ENCODE measurements around the gene DTNB. TPM values are rescaled to one million over a fixed set of nuclear protein-coding genes. Genes with fewer than 3 reads are reported as not detected.

DTNB gene
- total and polyA plus RNA-seq, 2 of the 4 experiments (the other 2 are of a cell fraction), result 3.8 to 5.3 TPM

GRCh38 chr2:25347846-25348245, 325.5 kb downstream of the DTNB start:
- H2AFZ ChIP-seq (replicated peaks; ENCODE audit: low read length, poor library complexity), result no peak overlapping the region
- H3K56ac ChIP-seq (ENCODE audit: extremely low read depth, insufficient read depth, low read length), result no peak overlapping the region
- no peak overlapping the region for H3K18ac ChIP-seq (ENCODE audit: low read depth, low read length)
- no peak overlapping the region for H4K91ac ChIP-seq (ENCODE audit: insufficient read depth, low read depth, low read length)
- no TSS peak for BruUV-seq (replicated peaks)
- in situ Hi-C loops (cut with MboI; ENCODE audit: low sequenced_read_pairs), result no loop called here
- no peaks in the 10 kb centered on the region for H4K20me1 ChIP-seq (ENCODE audit: insufficient read depth, low read length)
- TF ChIP-seq SMC3 (IDR thresholded peaks at IDR 0.05; ENCODE audit: low read depth, low read length) (no peak), NFE2L2 (IDR thresholded peaks at IDR 0.05; ENCODE audit: low read depth, low read length) (no peak), MAZ (IDR thresholded peaks at IDR 0.05; ENCODE audit: borderline replicate concordance, low read depth, low read length) (0 out of 2 replicates have a peak, but pooled peaks have one; percentile 0), USF2 (IDR thresholded peaks at IDR 0.05; ENCODE audit: low read depth, low read length) (no peak), CHD1 (IDR thresholded peaks at IDR 0.05; ENCODE audit: low read depth, low read length) (no peak), RAD21 (IDR thresholded peaks at IDR 0.05; ENCODE audit: low read length) (no peak), CEBPB (IDR thresholded peaks at IDR 0.05; ENCODE audit: low read depth, low read length) (no peak)
- no peaks in the 10 kb centered on the region for H3K79me1 ChIP-seq (ENCODE audit: low read depth in 1 of 2, low read length in 2 of 2)
- H4K5ac ChIP-seq (ENCODE audit: low read depth, low read length), result no peak overlapping the region; the same call in 1 of the 2 replicates
- H2AK9ac ChIP-seq (replicated peaks; ENCODE audit: low read depth, low read length, poor library complexity), result no peak overlapping the region
- H2BK120ac ChIP-seq (ENCODE audit: low read depth, low read length), result peak overlapping the region; percentile 38; the same call in 1 of the 2 replicates
- ATAC-seq (ENCODE audit: low read depth), result peak; percentile 75
- no peaks in the 10 kb centered on the region for H3K36me3 ChIP-seq (ENCODE audit: control insufficient read depth, insufficient read depth, low read length)
- H3K9ac ChIP-seq (ENCODE audit: low read depth, low read length), result peak overlapping the region; percentile 25; the same call in 1 of the 2 replicates
- H3K4me3 ChIP-seq (ENCODE audit: insufficient read depth, low read depth, low read length), result no peak overlapping the region
- DNase-seq, result peak; percentile 73
- peak overlapping the region; percentile 31; the same call in 1 of the 2 replicates for H2AK5ac ChIP-seq (ENCODE audit: low read depth, low read length)
- H3K4me1 ChIP-seq (ENCODE audit: control insufficient read depth, insufficient read depth, low read length), result peaks cover 12% of the 10 kb centered on the region
- H3K27ac ChIP-seq (ENCODE audit: insufficient read depth, low read length), result peak overlapping the region; percentile 50; the same call in 1 of the 2 replicates
- H3K23ac ChIP-seq (ENCODE audit: low read depth, low read length), result no peak overlapping the region
- intact Hi-C loops (cut with micrococcal nuclease), result no loop called here
- H2BK15ac ChIP-seq (ENCODE audit: low read depth, low read length), result 0 out of 3 replicates have a peak overlapping the region, but pooled peaks have one; percentile 55
- peak overlapping the region; percentile 69; the same call in 1 of the 2 replicates for H2BK20ac ChIP-seq (ENCODE audit: low read depth, low read length)
- dilution Hi-C loops (cut with HindIII; ENCODE audit: low sequenced_read_pairs, unreplicated experiment), result no loop called here
- WGBS, 2 experiments (ENCODE audit: extremely low coverage in 2 of 2, insufficient read length in 1 of 2), result 0% methylated on average over 2 of the region's 2 CpGs; no CpG with 5 or more reads in 1 of the 2 experiments
- H3K9me1 ChIP-seq (ENCODE audit: insufficient read depth, low read length), result peaks cover 12% of the 10 kb centered on the region; the same call in 1 of the 2 replicates
- H3K9me3 ChIP-seq (ENCODE audit: control insufficient read depth, insufficient read depth, low read length), result no peaks in the 10 kb centered on the region
- H3K4me2 ChIP-seq (ENCODE audit: low read depth, low read length), result 0 out of 2 replicates have a peak overlapping the region, but pooled peaks have one; percentile 8
- H3K27me3 ChIP-seq (ENCODE audit: control insufficient read depth, insufficient read depth, low read length), result no peaks in the 10 kb centered on the region
- peak overlapping the region in 1 of 2 experiments; percentile 67; a peak in 2 of 4 replicates for H4K8ac ChIP-seq (ENCODE audit: low read depth in 2 of 2, low read length in 2 of 2)
- ChIA-PET POLR2A (ENCODE audit: unreplicated experiment) (interaction anchor here (0.6 kb wide), 1 partner anchor 298 kb away, joined by 3 read pairs; no protein-coding TSS in a partner anchor), CTCF (interaction anchor here (1.2 kb wide), 1 partner anchor 14 kb away, joined by 3 read pairs; no protein-coding TSS in a partner anchor)
- H3K4ac ChIP-seq (ENCODE audit: low read depth, low read length), result peak overlapping the region; percentile 51; the same call in 1 of the 2 replicates
- peak overlapping the region; percentile 36; the same call in 1 of the 2 replicates for H3K14ac ChIP-seq (replicated peaks; ENCODE audit: low read depth, low read length)
- no peak overlapping the region for H2BK5ac ChIP-seq (ENCODE audit: low read depth, low read length, poor library complexity, severe bottlenecking)
